Stimulated activated effector memory CD8-positive, alpha-beta T cell treated with anti-CD3 and anti-CD28 coated beads, Interleukin-12 subunit alpha, Interleukin-12 subunit beta, amount 100 ng/mL, for 72 hours (primary cell): Measurements from ENCODE around the gene LRRC45.

Source experiments
- ATAC-seq: fragments of 150-1000 bp; cut with Tn5 transposase; 2 replicates; pipeline ENCODE4 v1.10.0; 2021
- DNase-seq, 2 donors: peaks; one replicate each; pipeline ENCODE4 v3.0.0; 2021 to 2022; ENCODE audit warnings: low spot score in 2 of 2
- H3K27ac Mint-ChIP-seq: one replicate; pipeline ENCODE4 v1.8.0; 2022; ENCODE audit warnings: mild to moderate bottlenecking, mixed read lengths
- H3K36me3 Mint-ChIP-seq: one replicate; pipeline ENCODE4 v1.8.0; 2022; ENCODE audit warnings: mild to moderate bottlenecking, mixed read lengths
- H3K4me1 Mint-ChIP-seq: one replicate; pipeline ENCODE4 v1.8.0; 2022; ENCODE audit warnings: mixed read lengths
- H3K4me3 Mint-ChIP-seq: one replicate; pipeline ENCODE4 v1.8.0; 2022; ENCODE audit warnings: mild to moderate bottlenecking, mixed read lengths
- H3K9me3 Mint-ChIP-seq: one replicate; pipeline ENCODE4 v1.8.0; 2022; ENCODE audit warnings: mixed read lengths

The LRRC45 gene

GRCh38 chr17:82019690-82020571 lies 3.2 kb upstream of the LRRC45 start:
- peaks cover 18% of the 10 kb centered on the region for H3K36me3 Mint-ChIP-seq
- H3K4me3 Mint-ChIP-seq, result peak overlapping the region; percentile 79
- H3K9me3 Mint-ChIP-seq, result no peaks in the 10 kb centered on the region
- peaks cover 26% of the 10 kb centered on the region for H3K4me1 Mint-ChIP-seq
- DNase-seq, result peak; percentile 69 to 87
- no peak overlapping the region for H3K27ac Mint-ChIP-seq
- no peak for ATAC-seq

DNA sequence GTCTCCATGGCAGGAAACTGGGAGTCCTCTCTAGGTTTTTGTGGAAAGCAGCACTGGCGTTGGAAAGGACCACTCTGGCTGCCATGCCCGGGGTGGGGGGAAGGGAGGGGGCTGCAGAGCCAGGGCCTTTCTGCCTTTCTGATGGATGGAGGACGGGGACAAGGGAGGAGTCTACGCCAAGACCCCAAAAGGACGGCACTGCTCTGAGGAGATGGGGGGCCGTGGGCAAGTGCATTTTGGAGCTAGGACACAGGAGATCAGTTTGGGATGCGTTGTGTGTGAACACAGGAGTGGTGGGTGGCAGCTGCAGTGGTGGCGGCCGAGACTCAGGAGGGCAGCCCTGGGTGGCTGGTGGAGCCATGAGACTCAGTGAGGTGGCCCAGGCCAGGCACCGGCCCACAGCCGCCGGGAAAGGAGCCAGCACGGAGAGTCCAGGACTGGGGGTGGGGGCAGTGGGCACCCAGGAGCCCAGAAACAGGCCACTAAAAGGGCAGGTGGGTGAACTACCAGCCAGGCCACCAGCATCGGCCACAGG lies 2.5 kb upstream of the LRRC45 start:
- H3K9me3 Mint-ChIP-seq, result no peaks in the 10 kb centered on the region
- H3K36me3 Mint-ChIP-seq, result peaks cover 18% of the 10 kb centered on the region
- H3K27ac Mint-ChIP-seq, result no peak overlapping the region
- DNase-seq (no peak), ATAC-seq (no peak)
- H3K4me3 Mint-ChIP-seq, result peak overlapping the region; percentile 79
- peaks cover 26% of the 10 kb centered on the region for H3K4me1 Mint-ChIP-seq

DNA sequence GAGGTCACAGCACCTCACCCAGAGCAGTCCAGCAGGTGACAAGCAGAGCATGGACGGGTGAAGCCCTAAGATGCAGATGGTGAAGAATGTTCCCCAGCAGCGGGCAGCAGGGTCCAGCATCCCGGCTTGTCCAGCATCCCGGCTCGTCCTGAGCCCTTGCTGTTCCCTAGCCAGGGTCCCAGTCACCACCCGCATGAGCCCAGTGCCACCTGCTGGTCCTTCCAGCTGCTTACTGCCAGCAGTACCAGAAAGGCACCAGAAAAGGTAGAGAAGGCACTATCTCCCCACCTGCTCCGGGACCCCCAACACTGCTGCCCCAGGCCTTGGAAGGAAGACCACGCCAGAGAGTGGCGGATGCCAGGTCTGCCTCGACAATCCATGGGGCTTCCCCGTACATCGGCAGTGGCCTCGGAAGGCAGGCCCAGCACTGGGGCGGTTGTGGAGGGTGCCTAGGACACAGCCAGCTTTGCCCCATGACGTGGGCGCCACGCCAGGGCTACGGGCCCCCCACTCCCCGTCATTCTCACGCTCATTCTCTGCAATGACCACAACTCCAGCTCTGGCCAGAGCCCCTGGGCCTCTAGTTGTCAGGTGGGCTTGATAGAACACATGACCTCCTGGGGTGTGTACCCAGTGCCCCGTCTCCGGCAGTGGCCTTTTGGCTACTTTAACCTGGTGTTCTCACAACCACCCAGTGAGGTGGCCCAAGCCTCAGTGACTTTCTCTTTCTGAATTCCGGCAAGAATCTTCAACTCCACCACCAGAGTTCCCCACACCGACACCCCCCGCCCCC lies 1.8 kb upstream of the LRRC45 start:
- H3K4me1 Mint-ChIP-seq, result peaks cover 26% of the 10 kb centered on the region
- peak in 1 of 2 donors; percentile 75 for DNase-seq
- peak overlapping the region; percentile 79 for H3K4me3 Mint-ChIP-seq
- H3K36me3 Mint-ChIP-seq, result peaks cover 18% of the 10 kb centered on the region
- ATAC-seq, result no peak
- H3K27ac Mint-ChIP-seq, result peak overlapping the region; percentile 68
- H3K9me3 Mint-ChIP-seq, result no peaks in the 10 kb centered on the region

GRCh38 chr17:82021900-82022309 lies 1.2 kb upstream of the LRRC45 start:
- no peaks in the 10 kb centered on the region for H3K9me3 Mint-ChIP-seq
- peak overlapping the region; percentile 79 for H3K4me3 Mint-ChIP-seq
- H3K36me3 Mint-ChIP-seq, result peaks cover 18% of the 10 kb centered on the region
- ATAC-seq (no peak), DNase-seq (no peak)
- H3K27ac Mint-ChIP-seq, result peak overlapping the region; percentile 68
- peaks cover 26% of the 10 kb centered on the region for H3K4me1 Mint-ChIP-seq

DNA sequence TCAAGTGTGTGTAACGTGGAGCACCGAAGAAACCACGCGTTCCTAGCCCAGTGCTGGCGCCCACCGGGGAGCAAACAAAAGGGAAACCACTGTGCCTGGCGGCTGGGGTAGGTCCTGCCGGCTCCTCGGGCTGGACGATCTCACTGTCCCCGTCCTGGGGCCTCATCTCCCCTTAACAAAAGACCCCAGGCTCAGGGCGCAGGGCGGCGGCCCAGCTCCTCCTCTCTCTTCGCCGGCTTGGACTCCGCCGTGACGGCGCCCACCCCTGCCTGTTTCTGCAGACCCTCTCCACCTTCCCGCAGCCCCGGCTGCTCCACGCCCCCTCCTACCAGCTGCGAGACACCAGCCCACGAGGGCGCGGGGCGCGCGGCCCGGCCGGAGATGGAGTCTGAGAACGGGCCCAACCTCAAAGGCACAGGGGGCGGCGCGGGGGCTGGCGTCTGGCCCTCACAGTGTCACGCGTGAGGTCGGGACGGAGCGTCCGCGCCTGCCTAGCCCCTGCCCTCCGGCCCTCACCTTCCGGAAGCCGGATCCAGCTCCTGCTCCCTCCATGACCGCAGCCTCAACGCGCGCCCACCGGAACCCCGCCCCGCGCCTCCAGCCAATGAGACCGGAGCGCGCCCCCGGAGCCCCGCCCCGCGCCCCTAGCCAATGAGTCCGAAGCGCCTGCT lies 660 bp upstream of the LRRC45 start, which contains the start of gene CENPX:
Gene CENPX, minus strand, starts transcription at position 569 of the 671 bp plus-strand sequence. Its CDS starts 17 bp downstream, at position 552.
- Mint-ChIP-seq H3K4me3 (peak within 1 kb of the TSS; percentile 79), H3K9me3 (no peaks in the 10 kb centered on the region), H3K4me1 (peaks cover 32% of the 10 kb centered on the region), H3K27ac (peak within 1 kb of the TSS; percentile 68), H3K36me3 (peaks cover 20% of the 10 kb centered on the region)
- DNase-seq (peak in 1 of 2 donors; percentile 66), ATAC-seq (peak; percentile 17)

DNA sequence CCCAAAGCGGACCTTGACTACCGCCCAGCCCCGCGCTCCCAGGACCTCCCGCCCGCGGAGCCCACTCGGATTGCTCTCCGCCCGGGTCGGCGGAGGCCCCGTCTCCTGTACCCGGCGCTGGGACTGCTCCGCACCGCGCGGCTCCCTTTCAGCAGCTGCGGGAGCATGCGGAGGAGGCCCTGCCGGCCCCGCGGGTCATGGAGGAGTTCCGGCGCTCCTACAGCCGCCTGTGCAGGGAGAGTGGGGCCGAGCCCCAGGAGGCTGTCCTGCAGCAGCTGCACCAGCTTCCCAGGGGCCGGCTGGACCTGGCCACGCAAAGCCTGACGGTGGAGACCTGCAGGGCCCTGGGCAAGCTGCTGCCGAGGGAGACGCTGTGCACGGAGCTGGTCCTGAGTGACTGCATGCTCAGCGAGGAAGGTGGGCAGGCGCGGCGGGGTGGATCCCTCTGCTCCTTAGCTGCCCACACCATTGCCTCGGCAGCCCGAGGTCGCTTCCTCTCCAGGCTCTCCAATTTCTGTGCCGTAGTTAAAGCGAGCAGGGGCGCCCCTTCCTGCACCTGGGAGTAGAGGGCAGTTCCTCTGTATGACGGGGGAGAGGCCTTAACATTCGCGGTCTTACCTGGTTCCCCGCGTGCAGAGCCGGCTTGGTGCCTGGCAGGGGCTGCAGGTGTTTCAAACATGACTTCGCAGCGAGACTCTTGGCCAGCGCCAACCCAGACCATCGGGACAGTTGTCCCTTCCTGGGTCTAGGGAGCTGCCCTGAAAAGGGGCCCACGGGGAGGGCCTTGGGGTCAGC lies 539 bp downstream of the LRRC45 start:
- DNase-seq (peak in 1 of 2 donors; percentile 72), ATAC-seq (peak; percentile 1)
- Mint-ChIP-seq H3K4me1 (peaks cover 35% of the 10 kb centered on the region), H3K36me3 (peaks cover 24% of the 10 kb centered on the region), H3K27ac (peak overlapping the region; percentile 68), H3K9me3 (no peaks in the 10 kb centered on the region), H3K4me3 (peak overlapping the region; percentile 79)

DNA sequence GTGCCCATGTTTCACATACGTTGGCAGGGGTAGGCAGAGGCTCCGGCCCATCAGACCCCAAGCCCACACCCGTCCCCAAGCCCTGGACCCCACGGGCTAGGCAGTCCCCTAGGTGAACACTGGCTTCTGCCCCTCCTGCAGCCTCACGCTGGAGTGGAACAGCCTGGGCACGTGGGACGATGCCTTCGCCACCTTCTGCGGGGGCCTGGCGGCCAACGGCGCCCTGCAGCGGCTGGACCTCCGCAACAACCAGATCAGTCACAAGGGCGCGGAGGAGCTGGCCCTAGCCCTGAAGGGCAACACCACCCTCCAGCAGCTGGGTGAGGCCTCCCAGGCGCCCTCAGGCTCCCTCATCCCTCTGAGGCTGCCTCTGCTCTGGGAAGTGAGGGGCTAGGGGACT lies 1.8 kb downstream of the LRRC45 start:
- no peak for DNase-seq
- no peak for ATAC-seq
- no peak overlapping the region for H3K27ac Mint-ChIP-seq
- H3K4me1 Mint-ChIP-seq, result peaks cover 41% of the 10 kb centered on the region
- peaks cover 27% of the 10 kb centered on the region for H3K36me3 Mint-ChIP-seq
- no peak overlapping the region for H3K4me3 Mint-ChIP-seq
- H3K9me3 Mint-ChIP-seq, result no peaks in the 10 kb centered on the region

DNA sequence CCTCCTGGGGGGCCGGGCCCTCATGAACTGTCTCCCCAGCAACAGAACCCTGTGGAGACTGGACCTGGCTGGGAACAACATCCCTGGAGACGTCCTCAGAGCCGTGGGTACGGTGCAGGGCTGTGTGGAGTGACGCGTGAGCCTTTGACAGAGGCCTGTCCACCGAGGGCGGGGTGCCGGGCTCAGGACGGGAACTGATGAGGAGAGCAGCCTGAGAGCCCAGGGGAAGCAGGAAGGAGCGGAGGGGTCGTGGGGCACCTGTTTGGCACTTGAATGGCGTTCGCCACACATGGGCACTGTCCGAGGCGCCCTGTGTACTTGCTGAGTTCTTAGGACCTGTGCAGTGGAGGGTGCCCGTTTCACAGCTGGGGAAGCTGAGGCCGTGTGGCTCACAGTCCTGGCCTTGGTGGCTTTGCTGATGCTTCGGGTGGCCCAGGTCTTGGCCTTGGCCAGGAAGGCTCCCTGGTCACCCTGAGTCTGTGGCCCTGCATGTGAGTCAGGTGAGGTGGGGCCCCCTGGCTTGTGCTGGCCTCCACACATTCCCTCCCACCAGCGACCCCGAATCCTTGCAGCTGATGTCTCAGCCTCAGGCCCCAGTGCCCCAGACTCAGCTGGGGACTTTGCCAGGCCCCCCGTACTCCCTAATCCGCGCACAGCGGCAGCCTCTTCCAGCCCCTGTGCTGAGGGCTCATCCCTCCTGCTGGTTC lies 2.4 kb downstream of the LRRC45 start:
- Mint-ChIP-seq H3K4me3 (no peak overlapping the region), H3K9me3 (no peaks in the 10 kb centered on the region), H3K27ac (no peak overlapping the region), H3K4me1 (peaks cover 38% of the 10 kb centered on the region), H3K36me3 (peaks cover 29% of the 10 kb centered on the region)
- ATAC-seq (no peak), DNase-seq (no peak)

GRCh38 chr17:82028246-82028645 lies 5.1 kb downstream of the LRRC45 start:
- H3K4me3 Mint-ChIP-seq, result no peak overlapping the region
- peaks cover 28% of the 10 kb centered on the region for H3K4me1 Mint-ChIP-seq
- no peaks in the 10 kb centered on the region for H3K9me3 Mint-ChIP-seq
- peaks cover 17% of the 10 kb centered on the region for H3K36me3 Mint-ChIP-seq
- no peak for DNase-seq
- H3K27ac Mint-ChIP-seq, result no peak overlapping the region
- no peak for ATAC-seq

GRCh38 chr17:82028966-82029365 lies 5.9 kb downstream of the LRRC45 start:
- H3K4me1 Mint-ChIP-seq, result peaks cover 25% of the 10 kb centered on the region
- H3K36me3 Mint-ChIP-seq, result peaks cover 17% of the 10 kb centered on the region
- no peak for ATAC-seq
- DNase-seq, result no peak
- H3K4me3 Mint-ChIP-seq, result peak overlapping the region; percentile 78
- no peak overlapping the region for H3K27ac Mint-ChIP-seq
- no peaks in the 10 kb centered on the region for H3K9me3 Mint-ChIP-seq

- H3K9me3 Mint-ChIP-seq, result no peaks in the 10 kb centered on the region
- peak overlapping the region; percentile 78 for H3K4me3 Mint-ChIP-seq
- ATAC-seq (no peak), DNase-seq (no peak)
- peaks cover 17% of the 10 kb centered on the region for H3K36me3 Mint-ChIP-seq
- H3K4me1 Mint-ChIP-seq, result peaks cover 21% of the 10 kb centered on the region
- H3K27ac Mint-ChIP-seq, result no peak overlapping the region
Observed at GRCh38 chr17:82029391-82029790, 6.3 kb downstream of the LRRC45 start.

GRCh38 chr17:82029990-82030469 lies 6.9 kb downstream of the LRRC45 start:
- no peak for ATAC-seq
- Mint-ChIP-seq H3K9me3 (no peaks in the 10 kb centered on the region), H3K36me3 (peaks cover 21% of the 10 kb centered on the region), H3K27ac (no peak overlapping the region), H3K4me1 (peaks cover 20% of the 10 kb centered on the region), H3K4me3 (peak overlapping the region; percentile 78)
- no peak for DNase-seq

GRCh38 chr17:82030470-82031302 lies 7.6 kb downstream of the LRRC45 start:
- H3K27ac Mint-ChIP-seq, result no peak overlapping the region
- DNase-seq, result peak; percentile 87 to 94
- H3K9me3 Mint-ChIP-seq, result no peaks in the 10 kb centered on the region
- ATAC-seq, result peak; percentile 76
- peaks cover 24% of the 10 kb centered on the region for H3K36me3 Mint-ChIP-seq
- peaks cover 20% of the 10 kb centered on the region for H3K4me1 Mint-ChIP-seq
- peak overlapping the region; percentile 78 for H3K4me3 Mint-ChIP-seq
